Peyer's patch (tissue), 4 donors: Measurements from ENCODE around the gene HTR7.

ENCODE experiments used
- CTCF ChIP-seq, 6 experiments: fragments of 450-650 bp in 4 of 6; fragments of 200-600 bp in 2 of 6; sonication (generic) in 1 of 6; IDR thresholded peaks; one replicate each; pipeline ENCODE4 v1.5.1; 2017 to 2019; ENCODE audit warnings: antibody characterized with exemption in 6 of 6, mild to moderate bottlenecking in 3 of 6, moderate library complexity in 1 of 6
- POLR2A ChIP-seq, 2 donors: fragments of 450-650 bp; IDR thresholded peaks; one replicate each; pipeline ENCODE4 v1.5.1; 2017; ENCODE audit warnings: antibody characterized with exemption in 2 of 2, mild to moderate bottlenecking in 2 of 2, moderate library complexity in 2 of 2

- TF ChIP-seq CTCF (IDR thresholded peaks at IDR 0.05) (no peak), POLR2A (IDR thresholded peaks at IDR 0.05) (no peak)
Observed at GRCh38 chr10:90788968-90789367, 68.9 kb downstream of the HTR7 start.
